Ramos (cell line): Measurements from ENCODE around the gene PLTP.

ENCODE experiments used
- in situ Hi-C: fragments of 300-500 bp; cut with MboI; formaldehyde crosslinking; loops from one replicate; pipeline ENCODE4 v1.14.3; 2022; ENCODE audit warnings: low sequenced_read_pairs; ENCODE audit not compliant: unreplicated experiment

Gene PLTP

DNA sequence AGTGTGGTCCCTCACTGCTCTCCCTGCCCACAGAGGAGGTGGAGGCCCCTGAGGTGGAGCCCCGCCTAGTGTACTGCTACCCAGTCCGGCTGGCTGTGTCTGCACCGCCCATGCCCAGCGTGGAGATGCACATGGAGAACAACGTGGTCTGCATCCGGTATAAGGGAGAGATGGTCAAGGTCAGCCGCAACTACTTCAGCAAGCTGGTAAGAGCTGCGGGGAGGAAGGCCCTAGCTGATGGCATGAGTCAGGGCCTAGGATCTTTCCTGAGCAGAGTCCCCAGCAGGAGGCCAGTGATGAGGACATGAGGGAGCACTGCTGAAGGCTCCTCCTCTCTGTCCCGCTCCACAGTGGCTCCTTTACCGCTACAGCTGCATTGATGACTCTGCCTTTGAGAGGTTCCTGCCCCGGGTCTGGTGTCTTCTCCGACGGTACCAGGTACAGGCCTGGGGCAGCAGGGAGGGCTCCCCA lies 33.8 kb upstream of the PLTP start:
- in situ Hi-C loops, result loop anchor here (25.0 kb wide), 1 partner anchor 133 kb away; the partner anchor contains the start of gene UBE2C

DNA sequence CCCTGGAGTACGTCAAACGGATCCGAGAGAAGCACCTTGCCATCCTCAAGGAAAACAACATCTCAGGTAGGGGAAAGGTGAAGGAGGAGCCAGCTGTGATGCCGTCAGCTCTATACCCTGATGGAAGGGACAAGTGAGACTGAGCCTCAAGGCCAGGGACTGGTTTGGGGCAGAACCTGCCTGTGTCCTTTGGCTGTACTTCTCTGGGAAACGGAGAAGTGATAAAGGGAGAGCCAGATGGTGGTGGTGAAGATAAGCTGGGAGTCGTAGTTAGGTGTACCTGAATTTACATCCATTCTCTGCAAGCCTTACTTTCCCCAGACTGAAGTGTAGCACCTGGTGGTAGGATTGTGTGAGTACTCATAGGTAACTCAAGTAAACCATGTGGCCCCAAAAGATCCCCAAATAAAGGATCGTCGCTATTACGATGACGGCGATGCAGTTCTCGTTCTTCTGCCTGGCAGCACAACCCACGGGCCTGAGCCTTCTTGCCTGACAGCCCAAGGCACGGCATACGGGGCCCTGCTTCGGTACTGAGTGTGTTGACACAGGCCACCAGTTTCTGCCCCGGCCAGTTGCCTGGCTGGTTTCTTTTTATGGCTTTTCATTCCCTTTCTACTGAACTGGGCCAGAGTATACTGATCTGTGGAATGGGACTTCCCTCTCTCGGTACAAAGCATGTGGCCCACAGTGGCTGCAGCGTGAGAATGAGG lies 33.2 kb upstream of the PLTP start:
- in situ Hi-C loops, result loop anchor here (25.0 kb wide), 1 partner anchor 133 kb away; the partner anchor contains the start of gene UBE2C

DNA sequence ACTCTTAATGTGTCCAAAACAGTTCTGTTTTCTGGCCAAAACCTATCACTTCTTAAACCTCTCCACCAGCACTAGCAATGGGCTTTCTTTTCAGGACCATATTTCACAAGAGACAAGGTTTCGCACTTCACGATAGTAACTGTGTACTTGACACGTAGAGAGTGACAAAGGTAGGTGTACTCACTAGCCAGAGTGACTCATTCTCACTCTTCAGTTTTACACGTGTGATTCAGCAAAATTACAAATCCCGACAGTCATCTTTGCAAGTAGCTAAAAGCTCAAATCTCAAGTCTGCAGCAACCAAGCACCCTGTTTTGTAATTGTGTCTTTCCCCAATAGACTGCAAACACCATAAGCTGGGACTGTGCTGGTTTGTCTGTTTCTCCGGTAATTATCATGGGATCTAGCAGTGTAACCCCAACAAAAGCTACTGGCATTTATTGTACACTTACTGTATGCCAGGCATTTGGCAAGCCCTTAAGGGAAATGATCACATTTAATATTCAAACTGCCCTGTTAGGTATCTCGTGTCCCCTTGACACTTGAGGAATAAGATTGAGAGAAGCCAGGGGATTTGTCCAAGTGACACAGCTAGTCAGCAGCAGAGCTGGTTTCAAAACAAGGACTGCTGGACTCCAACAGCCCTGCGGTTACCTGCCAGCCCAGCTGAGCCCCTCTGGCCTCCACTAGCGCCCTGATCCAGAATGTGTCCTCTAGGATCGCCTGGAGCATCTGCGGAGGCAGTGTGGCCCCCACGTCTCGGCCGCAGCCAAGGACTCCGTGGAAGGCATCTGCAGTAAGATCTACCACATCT lies 32.4 kb upstream of the PLTP start:
- in situ Hi-C loops, result loop anchor here (25.0 kb wide), 1 partner anchor 132 kb away; the partner anchor contains the start of gene UBE2C

DNA sequence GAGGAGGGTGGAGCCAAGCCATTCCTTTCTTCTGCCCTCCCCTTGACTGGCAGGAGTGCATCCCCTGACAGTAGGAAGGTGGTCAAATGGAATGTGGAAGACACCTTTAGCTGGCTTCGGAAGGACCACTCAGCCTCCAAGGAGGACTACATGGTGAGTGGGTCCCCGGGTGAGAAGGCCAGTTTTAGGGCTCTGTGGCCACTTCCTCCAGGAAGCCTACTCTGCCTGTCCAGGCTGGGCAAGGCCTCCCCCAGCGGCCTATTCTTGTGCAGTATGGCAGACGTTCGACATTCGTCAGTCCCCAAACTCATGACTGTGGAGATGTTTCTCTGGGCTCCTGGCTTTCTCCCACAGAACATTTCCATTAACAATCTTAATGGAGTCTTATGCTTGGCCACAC lies 31.7 kb upstream of the PLTP start:
- in situ Hi-C loops, result loop anchor here (25.0 kb wide), 1 partner anchor 131 kb away; the partner anchor contains the start of gene UBE2C

DNA sequence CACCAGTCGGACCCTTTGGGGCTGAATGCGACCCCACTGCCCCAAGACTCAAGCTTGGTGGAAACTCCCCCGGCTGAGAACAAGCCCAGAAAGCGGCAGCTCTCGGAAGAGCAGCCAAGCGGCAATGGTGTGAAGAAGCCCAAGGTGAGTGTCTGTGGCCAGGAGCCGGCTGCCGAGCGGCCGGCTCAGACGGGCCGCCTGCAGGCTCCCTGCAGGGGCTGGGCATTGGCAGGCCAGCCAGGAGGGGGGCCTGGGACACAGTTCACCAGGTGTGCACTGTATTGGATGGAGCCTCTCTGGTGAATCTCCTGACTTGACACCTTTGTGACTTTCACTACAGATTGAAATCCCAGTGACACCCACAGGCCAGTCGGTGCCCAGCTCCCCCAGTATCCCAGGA lies 28.5 kb upstream of the PLTP start:
- in situ Hi-C loops, result loop anchor here (25.0 kb wide), 1 partner anchor 128 kb away; the partner anchor contains the start of gene UBE2C

DNA sequence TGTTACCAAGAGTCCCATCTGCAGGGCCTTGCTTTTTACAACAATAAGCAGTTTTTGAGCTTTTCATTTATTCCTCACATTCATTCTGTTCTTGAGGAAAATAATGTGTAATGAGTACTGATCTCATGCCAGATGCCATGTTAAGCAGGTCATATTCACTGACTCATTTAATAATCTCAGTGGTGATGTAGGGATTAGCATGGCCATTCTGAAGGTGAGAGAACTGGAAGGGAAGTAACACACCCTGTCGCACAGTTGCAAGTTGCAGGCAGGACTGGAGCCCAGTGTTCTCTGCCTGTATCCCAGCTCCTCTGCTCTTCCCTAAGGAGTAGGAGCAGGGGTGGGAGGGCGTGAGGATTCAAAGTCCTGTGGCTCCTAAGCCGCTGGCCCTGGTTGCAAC lies 28.1 kb upstream of the PLTP start:
- in situ Hi-C loops, result loop anchor here (25.0 kb wide), 1 partner anchor 128 kb away; the partner anchor contains the start of gene UBE2C

DNA sequence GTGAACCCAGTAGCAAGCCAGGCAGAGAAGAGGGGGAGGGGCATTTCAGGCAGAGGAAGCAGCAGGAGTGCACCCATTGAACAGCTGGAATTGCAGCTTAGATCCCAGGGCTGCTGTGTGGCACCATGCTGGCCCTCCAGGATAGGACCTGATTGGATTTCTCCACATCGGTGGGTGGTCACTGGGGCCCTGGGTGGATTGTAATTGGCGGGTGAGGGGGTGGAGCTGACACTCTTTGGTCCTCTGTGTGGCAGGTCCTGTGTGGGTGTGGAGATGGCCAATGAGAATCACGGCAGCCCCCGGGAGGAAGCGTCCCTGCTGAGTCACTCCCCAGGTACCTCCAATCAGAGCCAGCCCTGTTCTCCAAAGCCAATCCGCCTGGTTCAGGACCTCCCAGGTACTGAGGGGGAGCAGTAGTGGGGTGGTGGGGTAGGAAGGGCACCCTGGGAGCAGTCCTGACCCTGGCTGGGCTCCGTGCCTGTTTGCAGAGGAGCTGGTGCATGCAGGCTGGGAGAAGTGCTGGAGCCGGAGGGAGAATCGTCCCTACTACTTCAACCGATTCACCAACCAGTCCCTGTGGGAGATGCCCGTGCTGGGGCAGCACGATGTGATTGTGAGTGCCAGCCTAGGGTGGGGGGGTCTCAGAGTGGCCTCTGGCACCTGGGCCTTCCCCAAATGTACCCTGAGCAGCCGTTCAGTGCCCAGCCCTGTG lies 26.9 kb upstream of the PLTP start:
- in situ Hi-C loops, result loop anchor here (25.0 kb wide), 1 partner anchor 127 kb away; the partner anchor contains the start of gene UBE2C

DNA sequence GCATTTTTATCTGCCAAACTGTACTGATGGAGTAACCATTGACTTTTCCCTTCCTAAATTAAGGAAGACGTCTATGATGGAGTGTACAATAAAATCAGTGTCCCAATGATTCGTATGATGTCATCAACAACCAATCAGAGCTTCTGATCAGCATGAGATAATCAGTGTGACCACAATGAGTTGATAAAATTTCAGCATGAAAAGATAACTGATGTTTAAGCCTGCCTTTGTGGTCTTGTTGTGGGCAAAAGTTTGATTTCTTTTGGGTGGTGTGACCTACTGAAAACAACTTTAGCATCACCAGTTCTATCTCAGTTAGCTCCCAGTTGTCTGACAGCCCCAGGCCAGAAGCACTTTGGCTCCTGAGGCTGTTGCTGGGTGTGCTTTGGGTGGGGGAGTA lies 25.8 kb upstream of the PLTP start:
- in situ Hi-C loops, result loop anchor here (25.0 kb wide), 1 partner anchor 125 kb away; the partner anchor contains the start of gene UBE2C

DNA sequence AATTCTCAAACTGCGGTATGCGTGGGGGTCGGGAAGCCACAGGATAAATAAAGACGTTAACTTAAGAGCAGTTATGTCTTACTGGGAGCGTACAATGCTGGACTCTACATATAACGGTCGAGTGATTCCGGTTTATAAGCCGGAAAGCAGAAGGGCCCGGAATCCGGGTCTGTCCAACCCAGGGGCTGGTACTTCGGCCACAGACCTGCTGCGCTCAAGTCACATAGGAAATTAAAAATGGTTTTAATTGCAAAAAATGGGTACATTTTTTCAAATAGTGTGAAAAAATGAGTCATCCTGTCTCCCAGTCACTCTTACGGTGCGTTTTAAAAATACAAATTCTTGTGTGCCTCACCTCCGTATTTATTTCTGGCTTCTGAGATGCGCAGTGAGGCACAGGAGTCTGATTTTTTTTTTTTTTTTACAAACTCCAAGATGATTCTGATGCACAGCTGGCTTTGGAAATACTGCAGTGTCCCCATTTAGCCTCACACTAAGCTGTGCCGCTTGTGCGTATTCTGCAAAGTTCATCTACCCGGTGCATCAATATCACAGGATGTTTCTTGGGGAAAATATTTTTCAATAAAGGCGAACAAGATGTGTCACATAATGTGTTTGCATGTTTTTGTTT lies 23.6 kb upstream of the PLTP start:
- in situ Hi-C loops, result loop anchor here (25.0 kb wide), 1 partner anchor 123 kb away; the partner anchor contains the start of gene UBE2C

DNA sequence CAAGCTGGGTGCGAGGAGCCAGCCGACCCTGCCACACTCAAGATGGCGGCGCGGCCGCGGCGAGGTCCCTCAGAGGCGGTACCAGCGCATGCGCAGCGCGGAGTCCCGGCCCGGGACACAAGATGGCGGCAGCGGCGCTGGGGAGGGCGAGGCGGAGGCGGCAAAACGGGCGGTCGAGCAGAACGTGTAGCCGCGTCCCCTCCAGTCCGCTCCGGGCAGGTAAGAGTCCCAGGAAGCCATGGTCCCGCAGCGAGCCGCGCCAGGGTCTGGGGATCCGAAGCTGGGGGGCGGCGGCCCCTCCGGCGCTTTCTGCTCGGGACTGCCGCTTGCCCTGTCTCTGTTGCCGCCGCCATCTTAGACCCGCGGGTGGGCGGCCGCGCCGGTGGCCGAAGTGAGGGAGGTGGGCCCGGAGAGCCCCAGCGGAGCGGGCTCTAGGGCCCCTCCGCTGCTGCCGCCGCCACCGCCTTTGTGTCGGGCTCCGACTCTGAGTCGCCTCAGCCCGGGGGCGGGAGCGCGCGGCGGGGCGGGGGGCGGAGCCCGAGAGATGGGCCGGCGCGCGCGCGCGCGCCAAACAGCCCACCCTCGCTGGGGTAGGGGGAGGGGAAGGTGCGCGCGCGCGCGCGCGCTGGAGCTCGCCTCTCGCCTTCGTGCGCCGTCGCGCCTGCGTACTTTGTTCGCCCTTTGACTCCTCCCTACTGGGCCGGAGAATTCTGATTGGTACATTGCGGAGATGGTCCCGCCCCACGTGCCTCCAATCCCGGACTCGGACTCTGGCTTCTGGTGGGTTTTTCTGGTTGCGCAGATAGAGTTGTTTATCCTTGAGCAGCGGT lies 22.8 kb upstream of the PLTP start, which contains the start of gene PCIF1:
Gene PCIF1, plus strand, starts transcription at position 98 of the 830 bp plus-strand sequence. CDS start 4,317 bp downstream, outside the sequence.
- in situ Hi-C loops, result loop anchor here (25.0 kb wide), 1 partner anchor 122 kb away; the partner anchor contains the start of gene UBE2C

DNA sequence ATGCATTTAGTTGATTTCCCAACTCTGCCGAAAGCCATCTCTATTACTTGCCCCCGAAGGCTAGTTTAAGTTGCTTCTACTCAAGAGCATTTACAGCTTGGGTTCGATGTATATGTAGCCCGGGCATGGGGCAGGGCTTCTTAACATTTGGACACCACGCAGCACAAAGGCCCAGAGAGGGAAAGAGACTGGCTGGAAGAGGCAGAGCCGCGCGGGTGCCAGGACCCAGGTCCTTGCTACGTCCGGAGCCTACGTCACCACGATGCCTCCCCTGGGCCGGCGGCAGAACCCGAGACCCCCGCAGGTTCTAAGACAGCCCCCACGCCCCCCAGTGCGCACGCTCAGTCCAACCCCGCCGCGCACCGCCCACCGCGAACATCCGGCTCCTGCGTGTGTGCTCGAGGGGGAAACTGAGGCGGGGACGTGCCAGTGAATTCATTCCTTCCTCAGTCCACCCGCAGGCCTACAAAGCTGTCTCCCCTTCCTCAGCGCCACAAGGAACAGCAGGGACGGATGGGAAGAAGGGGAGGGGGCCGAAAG lies 22.2 kb upstream of the PLTP start:
- in situ Hi-C loops, result loop anchor here (25.0 kb wide), 1 partner anchor 122 kb away; the partner anchor contains the start of gene UBE2C

DNA sequence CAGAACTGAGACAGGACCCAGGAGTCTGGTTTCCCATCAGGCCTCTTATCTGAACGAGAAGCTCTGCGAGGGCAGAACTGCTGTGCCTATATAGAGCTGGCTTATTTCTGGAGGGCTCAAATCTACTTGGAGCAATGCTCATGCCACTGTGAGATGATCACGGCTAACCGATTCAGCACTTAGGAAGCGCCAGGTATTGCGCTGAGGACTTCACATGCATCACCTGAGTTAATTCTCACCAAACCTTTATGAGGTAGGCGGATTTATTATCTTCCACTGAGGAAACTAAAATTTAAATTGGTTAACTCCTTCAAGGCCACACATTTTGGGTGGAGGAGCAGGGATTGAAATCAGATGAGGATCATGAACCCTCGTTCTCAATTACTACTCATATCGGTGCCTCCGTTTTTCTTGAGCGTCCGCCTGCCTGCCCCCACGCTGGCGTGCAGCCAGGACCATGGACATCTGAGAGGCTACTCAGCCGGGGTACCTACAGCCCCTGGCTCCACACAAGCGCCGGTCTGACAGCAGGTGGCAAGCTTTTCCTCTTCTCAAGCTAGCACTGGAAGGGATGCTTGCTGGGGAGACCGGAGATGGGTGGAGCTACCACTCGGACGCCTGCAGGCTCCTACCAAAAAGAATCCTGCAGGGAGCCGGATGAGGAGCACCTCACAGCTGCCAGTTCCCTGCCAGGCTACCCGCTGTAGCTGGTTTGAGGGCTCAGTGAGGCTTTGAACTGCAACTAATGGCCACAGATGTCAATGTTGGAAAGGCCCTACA lies 21.5 kb upstream of the PLTP start:
- in situ Hi-C loops, result loop anchor here (25.0 kb wide), 1 partner anchor 121 kb away; the partner anchor contains the start of gene UBE2C

DNA sequence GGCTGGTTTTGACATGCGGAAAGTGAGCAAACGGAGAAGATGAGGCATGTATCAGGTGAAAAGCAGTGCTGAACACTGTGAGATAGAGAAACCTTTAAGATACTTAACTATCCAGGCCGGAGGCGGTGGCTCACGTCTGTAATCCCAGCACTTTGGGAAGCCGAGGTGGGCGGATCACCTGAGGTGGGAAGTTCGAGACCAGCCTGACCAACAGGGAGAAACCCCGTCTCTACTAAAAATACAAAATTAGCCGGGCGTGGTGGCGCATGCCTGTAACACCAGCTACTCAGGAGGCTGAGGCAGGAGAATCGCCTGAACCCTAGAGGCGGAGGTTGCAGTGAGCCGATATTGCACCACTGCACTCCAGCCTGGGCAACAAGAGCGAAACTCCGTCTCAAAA lies 19.7 kb upstream of the PLTP start:
- in situ Hi-C loops, result loop anchor here (25.0 kb wide), 1 partner anchor 119 kb away; the partner anchor contains the start of gene UBE2C

DNA sequence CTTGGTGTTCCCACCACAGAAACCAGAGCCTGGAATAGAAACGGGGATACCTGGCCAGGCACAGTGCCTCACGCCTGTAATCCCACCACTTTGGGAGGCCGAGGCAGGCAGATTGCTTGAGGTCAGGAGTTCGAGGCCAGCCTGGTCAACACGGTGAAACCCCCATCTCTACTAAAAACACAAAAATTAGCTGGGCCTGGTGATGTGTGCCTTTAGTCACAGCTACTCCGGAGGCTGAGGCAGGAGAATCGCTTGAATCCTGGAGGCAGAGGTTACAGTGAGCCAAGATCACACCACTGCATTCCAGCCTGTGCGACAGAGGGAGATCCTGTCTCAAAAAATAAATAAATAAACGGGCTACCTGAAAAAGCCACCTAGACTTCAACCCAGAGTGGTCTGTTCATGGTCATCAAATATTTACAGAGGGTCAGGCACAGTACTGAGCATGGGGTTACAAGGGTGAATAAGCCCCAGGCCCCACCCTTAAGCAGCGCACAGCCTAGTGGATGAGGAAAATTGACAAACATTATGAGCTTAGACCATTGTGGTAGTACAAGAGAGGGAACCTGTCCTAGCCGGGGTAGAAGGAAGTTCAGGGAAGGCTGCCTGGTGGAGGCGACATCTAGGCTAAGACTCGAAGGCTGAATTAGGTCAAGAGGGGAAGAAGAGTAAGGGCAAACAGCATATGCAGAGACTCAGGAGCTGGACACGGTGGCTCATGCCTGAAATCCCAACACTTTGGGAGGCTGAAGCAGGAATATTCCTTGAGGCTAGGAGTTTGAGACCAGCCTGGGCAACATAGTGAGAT lies 15.3 kb upstream of the PLTP start:
- in situ Hi-C loops, result loop anchor here (10.0 to 25.0 kb wide), 2 partner anchors 62 to 115 kb away; partner anchors contain the start of gene UBE2C

DNA sequence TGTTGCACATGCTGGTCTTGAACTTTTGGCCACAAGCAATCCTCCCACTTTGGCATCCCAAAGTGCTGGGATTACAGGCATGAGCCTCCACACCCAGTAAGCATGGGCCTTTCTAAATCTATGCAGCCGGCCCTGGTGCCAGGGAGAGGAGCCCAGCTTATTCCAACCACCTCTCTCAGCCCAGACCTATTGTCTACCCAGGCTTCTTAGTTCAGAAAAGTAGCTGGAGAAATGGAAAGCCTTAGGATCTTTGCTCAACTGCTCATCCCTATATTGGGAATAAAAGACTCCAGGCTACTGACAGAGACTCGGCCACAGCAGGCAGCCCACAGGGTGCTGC lies 14.7 kb upstream of the PLTP start:
- in situ Hi-C loops, result loop anchor here (10.0 to 25.0 kb wide), 2 partner anchors 62 to 114 kb away; partner anchors contain the start of gene UBE2C

DNA sequence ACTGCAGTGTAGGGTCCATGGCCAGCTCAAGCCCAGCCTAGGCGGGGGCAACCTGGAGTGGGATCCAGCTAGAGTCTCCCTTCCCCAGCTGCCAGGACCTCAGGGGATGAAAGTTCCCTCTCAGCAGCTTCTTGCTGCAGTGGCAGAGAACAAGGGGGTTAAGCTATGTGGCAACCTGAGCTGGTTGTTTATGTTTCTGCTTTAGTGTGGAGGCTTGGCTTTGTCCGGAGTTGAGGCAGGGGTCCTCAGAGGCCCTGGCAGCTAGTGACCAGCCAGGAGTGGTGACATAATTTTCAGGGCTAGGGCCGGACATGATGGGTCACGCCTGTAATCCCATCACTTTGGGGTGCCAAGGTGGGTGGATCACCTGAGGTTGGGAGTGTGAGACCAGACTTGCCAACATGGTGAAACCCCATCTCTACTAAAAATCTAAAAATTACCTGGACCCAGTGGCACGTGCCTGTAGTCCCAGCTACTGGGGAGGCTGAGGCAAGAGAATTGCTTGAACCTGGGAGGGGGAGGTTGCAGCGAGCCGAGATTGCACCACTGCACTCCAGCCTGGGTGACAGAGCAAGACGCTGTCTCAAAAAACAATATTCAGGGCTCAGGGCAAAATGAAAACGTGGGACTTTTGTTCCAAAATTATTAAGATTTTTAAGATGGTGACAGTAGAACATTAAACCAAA lies 14.0 kb upstream of the PLTP start:
- in situ Hi-C loops, result loop anchor here (10.0 to 25.0 kb wide), 2 partner anchors 61 to 114 kb away; partner anchors contain the start of gene UBE2C
